Stimulated activated CD4-positive, alpha-beta T cell treated with anti-CD3 and anti-CD28 coated beads, Interleukin-2, amount 100 ng/mL, for 4 hours (primary cell): ENCODE data around the gene PSKH1.
A peak's percentile ranks its signal among the peaks of the same experiment; 100 is the strongest.
"Not testable (repeated sequence)": the region's sequence is repeated elsewhere in the genome, so short reads cannot be mapped to it uniquely, and the experiment has no call there.

Experiments used
- DNase-seq: peaks from one replicate; pipeline ENCODE4 v3.0.0-alpha.2; 2020; ENCODE audit warnings: low read depth

The PSKH1 gene

DNA sequence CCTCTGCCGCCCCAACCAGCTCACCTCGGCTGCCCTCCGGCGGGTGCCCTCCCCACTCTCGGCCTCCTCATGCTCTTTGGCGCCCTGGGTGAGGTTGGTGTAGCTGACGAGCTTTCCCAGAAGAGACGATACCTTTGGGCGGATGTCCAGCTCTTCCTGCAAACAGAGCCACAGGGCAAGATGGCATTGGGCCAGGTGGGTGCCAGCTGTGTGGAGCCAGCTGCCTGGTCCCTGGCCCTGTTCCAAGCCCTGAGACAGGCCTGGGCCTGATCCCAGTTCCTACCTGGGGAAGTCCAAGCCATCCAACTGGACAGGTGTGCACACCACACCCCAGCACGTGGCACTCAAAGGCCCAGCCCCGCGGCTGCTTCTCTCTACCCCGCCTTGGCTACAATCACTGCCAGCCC lies 68.5 kb downstream of the PSKH1 start:
- no peak for DNase-seq

- no peak for DNase-seq
These were observed 69.1 kb downstream of the PSKH1 start for GRCh38 chr16:67962135-67962534.

- no peak for DNase-seq
These were observed 70.2 kb downstream of the PSKH1 start for GRCh38 chr16:67963292-67963661.

GRCh38 chr16:67963662-67964321 lies 70.7 kb downstream of the PSKH1 start:
- no peak for DNase-seq

DNA sequence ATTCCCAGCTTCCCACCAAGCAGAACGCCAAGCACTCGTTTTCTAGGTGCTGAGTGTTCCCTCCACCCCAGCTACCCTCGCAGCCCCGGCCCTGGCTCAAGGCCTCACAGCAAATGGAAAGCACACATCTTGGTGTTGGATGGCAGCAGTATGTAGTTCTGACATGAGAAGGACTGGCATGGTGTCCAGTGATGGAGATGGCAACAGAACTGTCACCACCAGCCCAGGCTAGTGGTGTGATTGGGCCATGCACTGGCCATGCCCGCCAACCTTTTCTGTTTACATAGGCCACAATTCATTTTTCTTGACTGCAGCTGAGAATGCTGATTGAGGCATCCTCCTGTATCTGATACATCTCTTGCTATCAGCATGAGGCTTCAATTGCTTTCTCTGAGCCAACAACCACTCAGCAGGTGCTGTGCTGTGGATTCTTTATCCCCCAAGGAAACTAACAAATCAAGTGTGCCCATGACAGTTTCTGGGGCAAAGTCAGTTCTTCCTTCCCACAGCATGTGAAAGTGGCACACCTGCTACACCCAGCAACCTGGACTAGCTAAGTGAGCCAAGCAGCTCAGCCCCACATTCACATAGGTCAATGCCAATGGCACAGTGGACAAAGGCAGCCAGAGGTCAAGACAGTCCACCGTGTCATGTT lies 71.5 kb downstream of the PSKH1 start:
- DNase-seq: no peak

DNA sequence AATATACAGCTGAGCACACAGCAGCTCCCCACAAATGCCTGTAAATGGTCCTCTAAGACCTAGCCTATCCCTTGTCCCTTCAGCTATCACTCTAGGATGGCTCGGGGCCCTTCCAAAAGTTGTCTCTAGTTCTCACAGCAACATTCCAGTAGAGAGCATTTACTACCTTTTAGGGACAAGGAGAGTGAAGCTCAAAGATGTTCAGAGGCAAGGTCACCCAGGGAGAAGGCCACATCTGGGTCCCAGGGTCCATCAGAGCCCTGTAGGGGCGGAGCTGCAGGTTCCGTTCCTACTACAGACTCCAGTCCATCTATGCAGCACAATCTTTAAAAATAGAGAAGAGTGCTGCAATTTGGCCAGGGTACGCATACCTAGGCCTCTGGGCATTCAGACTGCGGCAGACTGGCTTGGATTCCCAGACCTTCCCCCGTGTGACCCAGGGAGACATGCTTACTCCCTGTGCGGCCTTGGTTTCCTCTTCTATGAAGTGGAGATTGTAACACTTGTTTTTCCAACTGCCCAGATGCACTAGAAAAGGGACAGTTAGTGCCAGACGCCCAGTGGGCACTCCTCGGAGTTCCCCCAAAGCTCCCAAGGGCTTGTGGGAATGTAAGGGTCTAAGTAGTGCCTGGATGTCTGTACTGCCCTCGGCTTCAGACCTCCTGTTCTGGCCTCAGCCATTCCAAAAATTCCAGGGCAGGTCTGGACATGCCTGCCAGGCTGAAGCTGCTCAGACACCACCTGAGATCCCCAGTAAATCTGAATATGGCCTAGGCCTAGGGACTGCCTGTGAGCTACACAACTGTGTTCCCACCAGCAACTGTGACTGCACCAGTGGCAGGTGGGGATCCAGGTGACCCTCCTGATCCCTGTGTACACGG lies 72.9 kb downstream of the PSKH1 start:
- DNase-seq: no peak

- no peak for DNase-seq
These were observed 73.6 kb downstream of the PSKH1 start for GRCh38 chr16:67966549-67967182.

DNA sequence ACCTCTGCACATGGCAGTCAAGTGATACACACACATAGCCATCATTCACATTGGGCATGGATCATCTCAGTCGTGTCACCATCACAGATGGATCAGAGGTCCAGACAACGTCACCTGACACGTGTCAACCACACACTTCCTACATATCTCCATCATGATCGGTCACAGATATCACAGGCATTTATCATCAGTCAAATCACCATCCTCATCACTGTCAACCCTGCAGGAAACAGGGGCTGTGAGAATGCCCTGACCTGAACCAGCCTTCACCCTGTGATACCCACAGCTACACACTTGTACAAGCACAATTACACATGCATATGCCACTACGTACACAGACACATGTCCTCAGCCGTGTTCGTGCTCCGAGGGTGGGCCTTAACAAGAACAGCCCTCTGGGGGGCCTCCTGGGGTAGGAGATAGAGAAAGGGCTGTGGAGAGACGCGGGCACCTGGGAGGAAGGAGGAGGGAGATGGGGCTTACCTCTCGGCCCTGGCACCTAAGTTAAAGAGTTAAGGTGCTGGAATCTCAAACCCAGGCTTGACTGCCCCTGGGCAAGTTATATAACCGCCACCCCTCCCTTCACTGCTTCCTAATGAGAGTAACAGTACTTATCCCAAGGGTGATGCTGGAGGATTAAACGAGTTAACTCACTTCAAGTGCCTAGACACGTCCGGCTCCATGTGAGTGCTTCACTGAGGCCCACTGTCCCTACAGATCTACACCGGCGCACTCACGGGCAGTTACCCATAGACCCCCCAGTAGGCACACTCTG lies 74.3 kb downstream of the PSKH1 start:
- no peak for DNase-seq

- no peak for DNase-seq
These were observed 74.9 kb downstream of the PSKH1 start for GRCh38 chr16:67967958-67968399.

- peak; percentile 69 for DNase-seq
These were observed 75.6 kb downstream of the PSKH1 start, which contains the start of gene SLC12A4 for GRCh38 chr16:67968400-67969253. Gene SLC12A4 (minus strand): TSS chr16:67968637. CDS start chr16:67968553, 84 bp downstream.

- DNase-seq: no peak
These were observed 76.4 kb downstream of the PSKH1 start for GRCh38 chr16:67969254-67970039.

DNA sequence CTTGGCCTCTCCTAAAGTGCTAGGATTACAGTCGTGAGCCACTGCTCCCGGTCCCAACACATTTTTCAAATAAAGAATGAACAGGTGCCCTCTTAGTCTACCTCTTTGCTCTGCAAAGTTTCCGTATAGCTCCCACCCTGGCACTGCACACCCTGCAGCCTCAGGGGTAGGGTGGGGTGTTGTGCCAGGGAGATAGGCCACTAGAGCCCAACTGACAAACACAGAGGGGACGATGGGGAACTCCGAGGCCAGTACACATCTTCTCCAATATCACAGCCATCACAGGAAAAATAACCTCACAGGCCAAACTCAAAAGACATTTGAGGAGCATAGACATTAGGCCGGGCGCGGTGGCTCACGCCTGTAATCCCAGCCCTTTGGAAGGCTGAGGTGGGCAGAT lies 78.1 kb downstream of the PSKH1 start:
- no peak for DNase-seq

GRCh38 chr16:67972285-67972684 lies 79.2 kb downstream of the PSKH1 start:
- DNase-seq: not testable (repeated sequence)

- no peak for DNase-seq
These were observed 82.5 kb downstream of the PSKH1 start for GRCh38 chr16:67975321-67976105.

- no peak for DNase-seq
These were observed 83.2 kb downstream of the PSKH1 start for GRCh38 chr16:67976205-67976604.

- no peak for DNase-seq
These were observed 84.0 kb downstream of the PSKH1 start for GRCh38 chr16:67977005-67977404.

DNA sequence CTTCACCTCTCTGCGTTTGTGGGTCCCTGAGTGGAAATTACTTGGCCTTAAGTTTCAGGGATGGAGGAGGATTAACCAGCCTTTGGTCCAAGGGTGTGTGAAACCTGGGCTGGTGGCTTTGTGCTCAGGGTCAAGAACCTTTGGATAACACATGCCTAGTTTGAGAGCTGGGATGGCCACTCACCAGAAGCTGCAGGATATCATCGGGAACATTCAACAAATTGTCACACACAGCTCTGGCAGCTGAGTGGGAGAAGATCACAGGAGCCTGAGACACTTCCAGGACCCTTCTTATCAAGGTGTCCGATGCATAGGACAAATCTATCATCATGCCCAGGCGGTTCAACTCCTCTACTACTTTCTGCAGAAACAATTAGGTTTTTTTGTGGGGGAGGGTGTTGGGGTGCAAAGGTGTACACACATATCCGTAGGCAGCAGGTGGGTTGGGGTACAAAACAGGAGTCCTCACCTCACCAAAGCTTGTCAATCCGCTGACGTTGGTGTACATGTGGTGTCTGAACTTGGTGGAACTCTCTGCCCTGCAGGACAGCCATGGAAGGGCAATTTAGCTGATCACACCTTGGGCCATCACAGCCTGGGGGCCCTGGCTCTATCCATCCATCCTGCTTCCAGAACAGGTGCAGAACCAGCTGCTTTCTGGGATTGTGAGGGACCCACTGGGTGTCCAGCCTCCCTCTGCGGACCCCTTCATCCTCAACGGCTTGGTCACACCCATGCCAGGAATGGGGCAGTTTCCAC lies 84.6 kb downstream of the PSKH1 start:
- no peak for DNase-seq
